ENCODE results near the gene APELA.
"Not testable (repeated sequence)": the region's sequence is repeated elsewhere in the genome, so short reads cannot be mapped to it uniquely, and the experiment has no call there.

- TF ChIP-seq, protein P1, sequence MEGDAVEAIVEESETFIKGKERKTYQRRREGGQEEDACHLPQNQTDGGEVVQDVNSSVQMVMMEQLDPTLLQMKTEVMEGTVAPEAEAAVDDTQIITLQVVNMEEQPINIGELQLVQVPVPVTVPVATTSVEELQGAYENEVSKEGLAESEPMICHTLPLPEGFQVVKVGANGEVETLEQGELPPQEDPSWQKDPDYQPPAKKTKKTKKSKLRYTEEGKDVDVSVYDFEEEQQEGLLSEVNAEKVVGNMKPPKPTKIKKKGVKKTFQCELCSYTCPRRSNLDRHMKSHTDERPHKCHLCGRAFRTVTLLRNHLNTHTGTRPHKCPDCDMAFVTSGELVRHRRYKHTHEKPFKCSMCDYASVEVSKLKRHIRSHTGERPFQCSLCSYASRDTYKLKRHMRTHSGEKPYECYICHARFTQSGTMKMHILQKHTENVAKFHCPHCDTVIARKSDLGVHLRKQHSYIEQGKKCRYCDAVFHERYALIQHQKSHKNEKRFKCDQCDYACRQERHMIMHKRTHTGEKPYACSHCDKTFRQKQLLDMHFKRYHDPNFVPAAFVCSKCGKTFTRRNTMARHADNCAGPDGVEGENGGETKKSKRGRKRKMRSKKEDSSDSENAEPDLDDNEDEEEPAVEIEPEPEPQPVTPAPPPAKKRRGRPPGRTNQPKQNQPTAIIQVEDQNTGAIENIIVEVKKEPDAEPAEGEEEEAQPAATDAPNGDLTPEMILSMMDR (IDR thresholded peaks at IDR 0.05; ENCODE audit: poor library complexity) = not testable (repeated sequence)
- TF ChIP-seq EZH2 (IDR thresholded peaks at IDR 0.05; ENCODE audit: borderline replicate concordance) = not testable (repeated sequence)
Observed at GRCh38 chr4:164935865-164936606, 59.1 kb downstream of the APELA start.
